8988T (cell line): ENCODE results near the gene C20orf96.
"Not testable (repeated sequence)": the region's sequence is repeated elsewhere in the genome, so short reads cannot be mapped to it uniquely, and the experiment has no call there.

Source experiments
- DNase-seq: peaks from one replicate; pipeline ENCODE4 v3.0.0; 2011

C20orf96 gene

GRCh38 chr20:226958-227357, 63.6 kb downstream of the C20orf96 start, which contains the start of gene DEFB129:
TSS of gene DEFB129 (plus strand) at chr20:227258. CDS start at chr20:227289, 31 bp downstream.
- DNase-seq, result no peak

GRCh38 chr20:225879-226278, 64.7 kb downstream of the C20orf96 start:
- DNase-seq, result not testable (repeated sequence)

GRCh38 chr20:221258-221830, 69.2 kb downstream of the C20orf96 start:
- DNase-seq, result no peak
